IMR-90 (cell line): ENCODE results near the gene PM20D1. TPM values are rescaled to one million over a fixed set of nuclear protein-coding genes. Genes with fewer than 3 reads are reported as not detected.

ENCODE experiments used
- ATAC-seq: fragments of 200-7000 bp; cut with Tn5 transposase; 2 replicates; pipeline ENCODE4 v1.9.1; 2020; ENCODE audit warnings: low read depth, mild to moderate bottlenecking, moderate library complexity
- BruUV-seq: library from RNA; stranded (reverse); fragments of 400-500 nt; replicated peaks from 2 replicates; lab custom pipeline; 2021; lab: Mats Ljungman, UMichigan
- CTCF ChIA-PET: fragments of 300-600 bp; formaldehyde crosslinking; extraction: SDS; loops from one replicate; lab custom pipeline; 2021; ENCODE audit warnings: antibody characterized with exemption; lab: Yijun Ruan, JAX
- POLR2A ChIA-PET: fragments of 300-600 bp; sonication (Branson Sonifier 250); formaldehyde crosslinking; loops from one replicate; lab custom pipeline; 2022; ENCODE audit warnings: antibody characterized with exemption; ENCODE audit not compliant: unreplicated experiment; lab: Charles Lee
- DNase-seq: peaks from one replicate; pipeline ENCODE4 v3.0.0; 2013
- H2AFZ ChIP-seq: replicated peaks from 2 replicates; pipeline ENCODE3; 2013; ENCODE audit warnings: low read length, mild to moderate bottlenecking; ENCODE audit not compliant: poor library complexity
- H2AK5ac ChIP-seq: 2 replicates; pipeline ENCODE4 v1.6.1; 2013; ENCODE audit warnings: low read depth, low read length, inconsistent platforms
- H2AK9ac ChIP-seq: replicated peaks from 2 replicates; pipeline ENCODE3; 2013; ENCODE audit warnings: mild to moderate bottlenecking, low read depth, low read length, moderate library complexity; ENCODE audit not compliant: poor library complexity
- H2BK120ac ChIP-seq: 2 replicates; pipeline ENCODE4 v1.6.1; 2013; ENCODE audit warnings: low read depth, low read length, inconsistent platforms
- H2BK15ac ChIP-seq: 3 replicates; pipeline ENCODE4 v1.6.1; 2013; ENCODE audit warnings: low read depth, low read length, inconsistent platforms
- H2BK20ac ChIP-seq: 2 replicates; pipeline ENCODE4 v1.6.1; 2013; ENCODE audit warnings: low read depth, mild to moderate bottlenecking, inconsistent platforms, low read length, moderate library complexity
- H2BK5ac ChIP-seq: 2 replicates; pipeline ENCODE4 v1.6.1; 2013; ENCODE audit warnings: mild to moderate bottlenecking, low read depth, low read length, inconsistent platforms; ENCODE audit not compliant: poor library complexity, severe bottlenecking
- H3K14ac ChIP-seq: replicated peaks from 2 replicates; pipeline ENCODE4 v1.6.1; 2013; ENCODE audit warnings: low read depth, low read length, inconsistent platforms
- H3K18ac ChIP-seq: 2 replicates; pipeline ENCODE4 v1.6.1; 2013; ENCODE audit warnings: low read depth, low read length, control low read depth
- H3K23ac ChIP-seq: 2 replicates; pipeline ENCODE4 v1.6.1; 2013; ENCODE audit warnings: low read depth, low read length, inconsistent platforms
- H3K27ac ChIP-seq: 2 replicates; pipeline ENCODE4 v1.5.1; 2013; ENCODE audit warnings: mild to moderate bottlenecking, control low read depth, low read length; ENCODE audit not compliant: insufficient read depth
- H3K27me3 ChIP-seq: 2 replicates; pipeline ENCODE4 v1.6.1; 2013; ENCODE audit warnings: low read length; ENCODE audit not compliant: control insufficient read depth, insufficient read depth
- H3K36me3 ChIP-seq: 2 replicates; pipeline ENCODE4 v1.6.1; 2013; ENCODE audit warnings: low read length, mixed read lengths; ENCODE audit not compliant: control insufficient read depth, insufficient read depth
- H3K4ac ChIP-seq: 2 replicates; pipeline ENCODE4 v1.6.1; 2013; ENCODE audit warnings: low read depth, low read length, inconsistent platforms
- H3K4me1 ChIP-seq: 2 replicates; pipeline ENCODE4 v1.6.1; 2013; ENCODE audit warnings: low read length, mixed read lengths; ENCODE audit not compliant: control insufficient read depth, insufficient read depth
- H3K4me2 ChIP-seq: 2 replicates; pipeline ENCODE4 v1.6.1; 2013; ENCODE audit warnings: low read depth, mild to moderate bottlenecking, control low read depth, low read length, moderate library complexity
- H3K4me3 ChIP-seq: 2 replicates; pipeline ENCODE4 v1.5.1; 2013; ENCODE audit warnings: low read depth, mild to moderate bottlenecking, control low read depth, low read length, moderate library complexity; ENCODE audit not compliant: insufficient read depth
- H3K56ac ChIP-seq: 2 replicates; pipeline ENCODE4 v1.6.1; 2013; ENCODE audit warnings: low read length, inconsistent platforms; ENCODE audit not compliant: insufficient read depth; ENCODE audit errors: extremely low read depth
- H3K79me1 ChIP-seq, 2 experiments: 2 replicates each; pipeline ENCODE4 v1.6.1; 2013; ENCODE audit warnings: low read length in 2 of 2, inconsistent platforms in 1 of 2, low read depth in 1 of 2
- H3K9ac ChIP-seq: 2 replicates; pipeline ENCODE4 v1.6.1; 2013; ENCODE audit warnings: low read depth, low read length, control low read depth
- H3K9me1 ChIP-seq: 2 replicates; pipeline ENCODE4 v1.6.1; 2013; ENCODE audit warnings: low read length, inconsistent platforms; ENCODE audit not compliant: insufficient read depth
- H3K9me3 ChIP-seq: 2 replicates; pipeline ENCODE4 v1.6.1; 2013; ENCODE audit warnings: low read length; ENCODE audit not compliant: control insufficient read depth, insufficient read depth
- H4K20me1 ChIP-seq: 2 replicates; pipeline ENCODE4 v1.6.1; 2013; ENCODE audit warnings: low read length, inconsistent platforms; ENCODE audit not compliant: insufficient read depth
- H4K5ac ChIP-seq: 2 replicates; pipeline ENCODE4 v1.6.1; 2013; ENCODE audit warnings: mild to moderate bottlenecking, low read depth, low read length, control low read depth
- H4K8ac ChIP-seq, 2 experiments: 2 replicates each; pipeline ENCODE4 v1.6.1; 2013; ENCODE audit warnings: low read depth in 2 of 2, low read length in 2 of 2, control low read depth in 1 of 2, inconsistent platforms in 1 of 2
- H4K91ac ChIP-seq: 2 replicates; pipeline ENCODE4 v1.6.1; 2013; ENCODE audit warnings: low read depth, low read length, inconsistent platforms; ENCODE audit not compliant: insufficient read depth
- BHLHE40 ChIP-seq: fragments of 150-350 bp; IDR thresholded peaks from 2 replicates; pipeline ENCODE4 v1.6.1; 2016; ENCODE audit warnings: mild to moderate bottlenecking, low read depth, low read length
- CEBPB ChIP-seq: IDR thresholded peaks from 2 replicates; pipeline ENCODE4 v1.6.1; 2012; ENCODE audit warnings: low read depth, low read length, improper control_type of control experiment
- CHD1 ChIP-seq: IDR thresholded peaks from 2 replicates; pipeline ENCODE4 v1.6.1; 2012; ENCODE audit warnings: low read depth, low read length, improper control_type of control experiment
- CTCF ChIP-seq: conservative IDR thresholded peaks from 2 replicates; pipeline ENCODE4 v1.5.1; 2012; ENCODE audit warnings: mild to moderate bottlenecking, low read depth, low read length, improper control_type of control experiment
- ELK1 ChIP-seq: fragments of 150-350 bp; IDR thresholded peaks from 2 replicates; pipeline ENCODE4 v1.6.1; 2016; ENCODE audit warnings: low read depth, mild to moderate bottlenecking, low read length, moderate library complexity, borderline replicate concordance
- FOS ChIP-seq: fragments of 150-350 bp; IDR thresholded peaks from 2 replicates; pipeline ENCODE4 v1.6.1; 2016; ENCODE audit warnings: low read depth, low read length
- MAFK ChIP-seq: IDR thresholded peaks from 2 replicates; pipeline ENCODE4 v1.6.1; 2012; ENCODE audit warnings: low read depth, low read length, improper control_type of control experiment
- MAZ ChIP-seq: IDR thresholded peaks from 2 replicates; pipeline ENCODE4 v1.6.1; 2012; ENCODE audit warnings: low read depth, mild to moderate bottlenecking, low read length, improper control_type of control experiment, moderate library complexity, borderline replicate concordance
- MXI1 ChIP-seq: IDR thresholded peaks from 2 replicates; pipeline ENCODE4 v1.6.1; 2012; ENCODE audit warnings: low read depth, mild to moderate bottlenecking, low read length, moderate library complexity, borderline replicate concordance
- NFE2L2 ChIP-seq: fragments of 150-350 bp; IDR thresholded peaks from 2 replicates; pipeline ENCODE4 v1.6.1; 2016; ENCODE audit warnings: low read depth, mild to moderate bottlenecking, low read length
- POLR2A ChIP-seq: IDR thresholded peaks from 2 replicates; pipeline ENCODE4 v1.6.1; 2012; ENCODE audit warnings: mild to moderate bottlenecking, low read depth, low read length
- RFX5 ChIP-seq: IDR thresholded peaks from 2 replicates; pipeline ENCODE4 v1.8.0; 2012; ENCODE audit warnings: low read depth, mild to moderate bottlenecking, low read length, moderate library complexity
- SMC3 ChIP-seq: fragments of 150-350 bp; IDR thresholded peaks from 2 replicates; pipeline ENCODE4 v1.6.1; 2016; ENCODE audit warnings: low read depth, mild to moderate bottlenecking, antibody characterized with exemption, low read length, moderate library complexity
- WGBS, 2 experiments: methylation state at CpG; one replicate each; pipeline versions ENCODE4 v1.1.5 to v1.1.7; 2013; ENCODE audit warnings: missing lambda C conversion rate in 2 of 2; ENCODE audit not compliant: insufficient read length in 1 of 2; ENCODE audit errors: extremely low coverage in 2 of 2; 5-methylcytosine and 5-hydroxymethylcytosine counted together
- dilution Hi-C: fragments of 300-500 bp; cut with HindIII; formaldehyde crosslinking; loops from one replicate; pipeline ENCODE4 v1.14.3; 2018; ENCODE audit warnings: low sequenced_read_pairs; ENCODE audit not compliant: unreplicated experiment
- in situ Hi-C: fragments of 300-500 bp; cut with MboI; formaldehyde crosslinking; loops from 3 replicates; pipeline ENCODE4 v1.14.3; 2019; ENCODE audit warnings: low sequenced_read_pairs, inconsistent platforms, mixed read lengths
- intact Hi-C: fragments of 100-400 bp; cut with micrococcal nuclease; formaldehyde crosslinking; loops from 2 replicates; pipeline ENCODE4 v1.10.0; 2022
- polyA plus RNA-seq, 3 experiments: library from polyadenylated mRNA; depleted of rRNA; stranded (reverse); fragments of >200 nt; gene quantifications; 2 replicates each; pipeline ENCODE4 v1.2.3, GENCODE V29; 2012; ENCODE audit warnings: low replicate concordance in 1 of 3
- total RNA-seq: library from RNA; depleted of rRNA; stranded (reverse); fragments of >200 nt; gene quantifications from 2 replicates; pipeline ENCODE4 v1.2.3, GENCODE V29; 2012

Gene PM20D1
- total and polyA plus RNA-seq, 2 of the 4 experiments (the other 2 are of a cell fraction): not detected

GRCh38 chr1:205849619-205850355 lies at the start of gene PM20D1 (continued):
- no peak for TF ChIP-seq SMC3
- TF ChIP-seq MAFK: no peak
- TF ChIP-seq CHD1: no peak

- Histone ChIP-seq H3K9ac (no peak overlapping the region), H3K36me3 (no peaks in the 10 kb centered on the region), H4K8ac (no peak overlapping the region), H3K4me2 (no peak overlapping the region), H2BK20ac (no peak overlapping the region), H4K20me1 (no peaks in the 10 kb centered on the region), H3K9me3 (no peaks in the 10 kb centered on the region), H3K27ac (no peak overlapping the region), H2AK5ac (no peak overlapping the region), H3K79me1 (no peaks in the 10 kb centered on the region), H3K9me1 (no peaks in the 10 kb centered on the region), H2AK9ac (no peak overlapping the region), H4K5ac (no peak overlapping the region), H3K56ac (no peak overlapping the region), H3K27me3 (peaks cover 1% of the 10 kb centered on the region; the same call in 1 of the 2 replicates), H3K4ac (no peak overlapping the region), H3K23ac (no peak overlapping the region), H2BK15ac (no peak overlapping the region), H3K18ac (no peak overlapping the region), H3K4me3 (no peak overlapping the region), H3K4me1 (peaks cover 3% of the 10 kb centered on the region; the same call in 1 of the 2 replicates), H4K91ac (no peak overlapping the region), H3K14ac (no peak overlapping the region), H2BK120ac (no peak overlapping the region), H2AFZ (no peak overlapping the region), H2BK5ac (no peak overlapping the region)
- DNase-seq: no peak
- dilution Hi-C loops (no loop called here), intact Hi-C loops (no loop called here), in situ Hi-C loops (no loop called here)
- 38% methylated on average over 1 of the region's 1 CpG; no CpG with 5 or more reads in 1 of the 2 experiments for WGBS, 2 experiments
- no TSS peak for BruUV-seq
- CTCF ChIA-PET: no interaction called here
- POLR2A ChIA-PET: no interaction called here
- no peak for ATAC-seq
- TF ChIP-seq SMC3 (no peak), RFX5 (no peak), MXI1 (no peak), NFE2L2 (no peak), POLR2A (no peak), ELK1 (no peak), BHLHE40 (no peak), CTCF (no peak), CHD1 (no peak), CEBPB (no peak), FOS (no peak), MAZ (no peak)
Observed at GRCh38 chr1:205896351-205896750, 46.4 kb upstream of the PM20D1 start.
